Loucy (cell line): ENCODE measurements around the gene LIMA1.

Experiments used
- EZH2phosphoT487 ChIP-seq: fragments of 200-600 bp; IDR thresholded peaks from 2 replicates; pipeline ENCODE4 v1.6.1; 2018; ENCODE audit warnings: antibody characterized with exemption, mild to moderate bottlenecking, moderate library complexity, borderline replicate concordance
- TF ChIP-seq, protein P1 (sequence below): fragments of 200-600 bp; sonication (generic); conservative IDR thresholded peaks from 2 replicates; pipeline ENCODE4 v1.5.1; 2014; ENCODE audit warnings: mild to moderate bottlenecking, antibody characterized with exemption, low read length

DNA sequence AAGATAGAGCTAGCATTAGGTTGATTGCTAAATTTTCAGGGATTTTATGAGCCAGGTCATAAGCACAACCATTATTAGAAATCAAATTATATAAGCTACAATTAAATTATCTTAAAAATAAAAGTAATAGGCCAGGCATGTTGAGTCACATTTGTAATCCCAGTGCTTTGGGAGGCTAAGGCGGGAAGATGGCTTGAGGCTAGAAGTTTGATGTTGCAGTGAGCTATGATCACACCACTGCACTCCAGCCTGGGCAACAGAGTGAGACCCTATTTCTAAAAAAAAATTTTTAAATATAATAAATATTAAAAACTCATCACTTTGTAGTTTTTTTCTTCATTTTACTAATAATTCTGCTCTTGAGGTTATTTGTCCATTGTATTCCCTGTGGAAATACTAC, 1.9 kb upstream of the LIMA1 start:
- TF ChIP-seq, protein P1, sequence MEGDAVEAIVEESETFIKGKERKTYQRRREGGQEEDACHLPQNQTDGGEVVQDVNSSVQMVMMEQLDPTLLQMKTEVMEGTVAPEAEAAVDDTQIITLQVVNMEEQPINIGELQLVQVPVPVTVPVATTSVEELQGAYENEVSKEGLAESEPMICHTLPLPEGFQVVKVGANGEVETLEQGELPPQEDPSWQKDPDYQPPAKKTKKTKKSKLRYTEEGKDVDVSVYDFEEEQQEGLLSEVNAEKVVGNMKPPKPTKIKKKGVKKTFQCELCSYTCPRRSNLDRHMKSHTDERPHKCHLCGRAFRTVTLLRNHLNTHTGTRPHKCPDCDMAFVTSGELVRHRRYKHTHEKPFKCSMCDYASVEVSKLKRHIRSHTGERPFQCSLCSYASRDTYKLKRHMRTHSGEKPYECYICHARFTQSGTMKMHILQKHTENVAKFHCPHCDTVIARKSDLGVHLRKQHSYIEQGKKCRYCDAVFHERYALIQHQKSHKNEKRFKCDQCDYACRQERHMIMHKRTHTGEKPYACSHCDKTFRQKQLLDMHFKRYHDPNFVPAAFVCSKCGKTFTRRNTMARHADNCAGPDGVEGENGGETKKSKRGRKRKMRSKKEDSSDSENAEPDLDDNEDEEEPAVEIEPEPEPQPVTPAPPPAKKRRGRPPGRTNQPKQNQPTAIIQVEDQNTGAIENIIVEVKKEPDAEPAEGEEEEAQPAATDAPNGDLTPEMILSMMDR, result no peak
- TF ChIP-seq EZH2phosphoT487, result no peak
